Peyer's patch (tissue), 4 donors: ENCODE data around the gene SPATA9.

Experiments
- POLR2A ChIP-seq, 2 donors: fragments of 450-650 bp; IDR thresholded peaks; one replicate each; pipeline ENCODE4 v1.5.1; 2017; ENCODE audit warnings: antibody characterized with exemption in 2 of 2, mild to moderate bottlenecking in 2 of 2, moderate library complexity in 2 of 2
- TF ChIP-seq, protein P1 (sequence below), 6 experiments: fragments of 450-650 bp in 4 of 6; fragments of 200-600 bp in 2 of 6; sonication (generic) in 1 of 6; IDR thresholded peaks; one replicate each; pipeline ENCODE4 v1.5.1; 2017 to 2019; ENCODE audit warnings: antibody characterized with exemption in 6 of 6, mild to moderate bottlenecking in 3 of 6, moderate library complexity in 1 of 6

DNA sequence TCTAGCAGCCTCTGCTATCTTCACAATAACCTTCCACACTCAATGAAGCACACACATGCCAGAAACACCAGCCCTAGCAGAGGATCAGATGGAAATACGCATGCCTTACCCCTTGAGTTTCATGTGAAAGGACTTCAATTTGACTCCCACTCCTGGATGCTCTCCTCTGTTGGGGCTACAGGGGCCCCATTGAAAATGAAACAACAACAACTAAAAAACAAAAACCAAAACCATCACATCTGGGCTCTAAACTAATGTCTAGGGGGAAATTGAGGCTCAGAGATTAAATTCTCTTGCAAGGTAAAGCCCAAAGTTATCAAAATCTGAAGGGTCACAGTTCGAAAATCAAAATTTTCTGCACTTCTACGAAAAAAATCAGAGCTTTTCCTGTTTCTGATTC lies 44.2 kb downstream of the SPATA9 start:
- no peak for TF ChIP-seq POLR2A (IDR thresholded peaks at IDR 0.05)
- TF ChIP-seq, protein P1, sequence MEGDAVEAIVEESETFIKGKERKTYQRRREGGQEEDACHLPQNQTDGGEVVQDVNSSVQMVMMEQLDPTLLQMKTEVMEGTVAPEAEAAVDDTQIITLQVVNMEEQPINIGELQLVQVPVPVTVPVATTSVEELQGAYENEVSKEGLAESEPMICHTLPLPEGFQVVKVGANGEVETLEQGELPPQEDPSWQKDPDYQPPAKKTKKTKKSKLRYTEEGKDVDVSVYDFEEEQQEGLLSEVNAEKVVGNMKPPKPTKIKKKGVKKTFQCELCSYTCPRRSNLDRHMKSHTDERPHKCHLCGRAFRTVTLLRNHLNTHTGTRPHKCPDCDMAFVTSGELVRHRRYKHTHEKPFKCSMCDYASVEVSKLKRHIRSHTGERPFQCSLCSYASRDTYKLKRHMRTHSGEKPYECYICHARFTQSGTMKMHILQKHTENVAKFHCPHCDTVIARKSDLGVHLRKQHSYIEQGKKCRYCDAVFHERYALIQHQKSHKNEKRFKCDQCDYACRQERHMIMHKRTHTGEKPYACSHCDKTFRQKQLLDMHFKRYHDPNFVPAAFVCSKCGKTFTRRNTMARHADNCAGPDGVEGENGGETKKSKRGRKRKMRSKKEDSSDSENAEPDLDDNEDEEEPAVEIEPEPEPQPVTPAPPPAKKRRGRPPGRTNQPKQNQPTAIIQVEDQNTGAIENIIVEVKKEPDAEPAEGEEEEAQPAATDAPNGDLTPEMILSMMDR (IDR thresholded peaks at IDR 0.05): no peak
